H1 (cell line): ENCODE data around the gene TNIP1. TPM values are rescaled to one million over a fixed set of nuclear protein-coding genes. Genes with fewer than 3 reads are reported as not detected.

Experiments
- TCF12 ChIP-seq: IDR thresholded peaks from 2 replicates; pipeline ENCODE4 v1.6.1; 2011; ENCODE audit warnings: low read depth, mild to moderate bottlenecking, low read length
- polyA plus RNA-seq, 7 experiments: library from polyadenylated mRNA; depleted of rRNA in 3 of 7; stranded (reverse) in 5 of 7; unstranded in 2 of 7; fragments of >200 nt in 5 of 7; fragments of 200-250 nt in 2 of 7; gene quantifications; 1 replicate in 5 of 7; 2 replicates in 1 of 7; 4 replicates in 1 of 7; pipeline versions ENCODE4 v1.2.1 to v1.2.3, GENCODE V29; 2011 to 2013; ENCODE audit warnings: missing spikeins in 2 of 7, mixed read lengths in 2 of 7
- total RNA-seq: library from RNA; stranded (reverse); fragmentation: NEBNext Ultra II Directional; extraction: Animal tissue kit (Norgen Biotek cat#: 25700); gene quantifications from 2 replicates; pipeline ENCODE4 v1.2.1, GENCODE V29; 2021

TNIP1 gene
- total and polyA plus RNA-seq, 2 of the 8 experiments (the other 6 are each of a cell fraction or from before 2014, with no cell fraction given) = 14.2 to 31.9 TPM

DNA sequence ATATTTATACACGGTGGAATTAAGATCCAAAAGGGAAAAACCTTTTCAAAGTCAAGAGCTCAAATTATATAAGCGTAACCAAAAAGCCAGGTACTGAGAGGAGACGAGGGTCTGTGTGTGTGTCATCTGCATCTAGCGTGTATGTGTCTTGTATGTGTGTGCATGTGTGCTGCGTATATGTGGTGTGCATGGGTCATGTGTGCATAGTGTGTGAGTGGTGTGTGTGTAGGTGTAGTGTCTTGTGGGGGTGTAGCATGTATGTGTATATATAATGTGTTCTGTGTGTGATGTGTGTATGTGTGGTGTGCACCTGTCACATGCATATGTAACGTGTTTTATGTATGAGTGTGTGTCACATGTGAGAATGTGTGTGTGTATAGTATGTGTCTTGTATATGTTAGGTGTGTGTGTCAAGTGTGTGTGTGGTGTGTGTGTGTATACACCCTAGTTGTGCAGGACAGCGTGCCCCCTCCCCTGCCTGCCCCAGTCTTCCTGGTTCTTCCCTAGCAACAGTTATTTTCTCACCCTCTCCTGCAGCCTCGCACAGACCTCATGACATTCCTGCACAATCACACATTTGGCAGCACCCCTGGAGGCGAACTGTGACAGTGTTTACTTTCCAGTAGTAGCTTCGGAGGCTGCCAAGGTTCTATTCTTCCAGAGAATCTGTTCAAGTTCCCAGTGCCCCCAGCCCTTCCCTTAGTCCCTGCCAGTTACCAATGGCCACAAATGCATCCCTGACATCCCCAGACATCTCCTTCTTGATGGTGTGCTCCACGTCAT lies 27.1 kb upstream of the TNIP1 start (continued):
- no peak for TF ChIP-seq TCF12
